Measurements from ENCODE around the gene ACTL6B.
"Not testable (repeated sequence)": the region's sequence is repeated elsewhere in the genome, so short reads cannot be mapped to it uniquely, and the experiment has no call there.

ACTL6B gene

GRCh38 chr7:100671353-100672327 is 15.4 kb upstream of the ACTL6B start:
- no peak for DNase-seq (ENCODE audit: low read depth)
- H3K4me3 ChIP-seq (ENCODE audit: control insufficient read depth, low read depth, low read length), result no peak overlapping the region
- no peak for TF ChIP-seq CTCF (IDR thresholded peaks at IDR 0.05; ENCODE audit: control insufficient read depth, insufficient read depth, low read depth, low read length, missing control alignments)

GRCh38 chr7:100670074-100670473 is 13.8 kb upstream of the ACTL6B start:
- no peak for TF ChIP-seq CTCF (IDR thresholded peaks at IDR 0.05; ENCODE audit: control insufficient read depth, insufficient read depth, low read depth, low read length, missing control alignments)
- DNase-seq (ENCODE audit: low read depth), result no peak

GRCh38 chr7:100669106-100669505 is 12.9 kb upstream of the ACTL6B start:
- not testable (repeated sequence) for H3K4me3 ChIP-seq (ENCODE audit: control insufficient read depth, low read depth, low read length); DNase-seq (ENCODE audit: low read depth)

More at GRCh38 chr7:100670074-100670473, 13.8 kb upstream of the ACTL6B start:
- H3K4me3 ChIP-seq (ENCODE audit: control insufficient read depth, low read depth, low read length), result no peak overlapping the region

- no peak for DNase-seq (ENCODE audit: low read depth)
- H3K4me3 ChIP-seq (ENCODE audit: control insufficient read depth, low read depth, low read length), result no peak overlapping the region
- no peak for TF ChIP-seq CTCF (IDR thresholded peaks at IDR 0.05; ENCODE audit: control insufficient read depth, insufficient read depth, low read depth, low read length, missing control alignments)
These were observed 11.8 kb upstream of the ACTL6B start for GRCh38 chr7:100668069-100668449.

- no peak for DNase-seq (ENCODE audit: low read depth)
- no peak overlapping the region for H3K4me3 ChIP-seq (ENCODE audit: control insufficient read depth, low read depth, low read length)
- no peak for TF ChIP-seq CTCF (IDR thresholded peaks at IDR 0.05; ENCODE audit: control insufficient read depth, insufficient read depth, low read depth, low read length, missing control alignments)
These were observed 11.3 kb upstream of the ACTL6B start for GRCh38 chr7:100667331-100668068.

- H3K4me3 ChIP-seq (ENCODE audit: control insufficient read depth, low read depth, low read length), result no peak overlapping the region
- no peak for TF ChIP-seq CTCF (IDR thresholded peaks at IDR 0.05; ENCODE audit: control insufficient read depth, insufficient read depth, low read depth, low read length, missing control alignments)
- no peak for DNase-seq (ENCODE audit: low read depth)
These were observed 9.0 kb upstream of the ACTL6B start for GRCh38 chr7:100665168-100665726.

- not testable (repeated sequence) for DNase-seq (ENCODE audit: low read depth); H3K4me3 ChIP-seq (ENCODE audit: control insufficient read depth, low read depth, low read length)
These were observed 6.0 kb upstream of the ACTL6B start for GRCh38 chr7:100662194-100662776.
